ENCODE data around the gene EHMT1. TPM values are rescaled to one million over a fixed set of nuclear protein-coding genes. Genes with fewer than 3 reads are reported as not detected.

The EHMT1 gene
- total RNA-seq, 5 donors from 2014 or later (not counting 1 experiment from before 2014, with no cell fraction given): 113 to 124 (median 121) TPM

DNA sequence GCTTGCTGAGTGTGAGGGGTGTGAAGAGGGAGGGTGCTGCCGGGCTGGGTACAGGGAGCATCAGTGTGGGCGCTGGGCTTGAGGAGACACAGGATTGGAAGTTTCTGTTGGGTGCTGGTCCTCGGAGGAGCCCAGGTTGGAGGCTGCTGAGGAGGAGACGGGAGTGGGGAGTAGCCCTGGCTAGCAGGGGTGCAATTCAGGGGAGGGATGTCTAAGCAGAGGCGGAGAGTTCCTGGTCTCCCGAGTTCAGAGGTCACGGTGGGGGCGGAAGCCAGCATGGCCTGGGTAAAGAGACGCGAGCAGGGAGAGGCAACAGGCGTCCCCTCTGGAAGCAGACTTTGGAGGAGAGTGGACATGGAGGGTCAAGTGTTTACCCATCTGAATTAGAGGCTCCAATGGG is 196.0 kb downstream of the EHMT1 start:
- Mint-ChIP-seq H3K4me1 (no peaks in the 10 kb centered on the region), H3K9me3 (no peaks in the 10 kb centered on the region), H3K27me3 (no peaks in the 10 kb centered on the region), H3K36me3 (peaks cover 40% of the 10 kb centered on the region), H3K27ac (no peak overlapping the region), H3K4me3 (no peak overlapping the region)
- Histone ChIP-seq H3K27ac (ENCODE audit: low read length) (no peak overlapping the region), H3K9me3 (no peaks in the 10 kb centered on the region), H3K4me1 (ENCODE audit: control insufficient read depth in 1 of 2, extremely low read depth in 1 of 2, insufficient read depth in 2 of 2, low read length in 2 of 2) (no peaks in the 10 kb centered on the region), H3K4me3 (ENCODE audit: control insufficient read depth in 1 of 2, extremely low read depth in 1 of 2, low read length in 1 of 2) (no peak overlapping the region), H3K27me3 (replicated peaks in 1 of 2; ENCODE audit: control insufficient read depth in 2 of 2, extremely low read depth in 1 of 2, insufficient read depth in 2 of 2, low read length in 1 of 2) (no peaks in the 10 kb centered on the region), H3K36me3 (ENCODE audit: control insufficient read depth in 2 of 2, extremely low read depth in 1 of 2, insufficient read depth in 1 of 2, low read length in 1 of 2) (peaks cover 29 to 67% of the 10 kb centered on the region in 2 donors)
- CTCF ChIA-PET: no interaction called here
- 96% methylated on average over 11 of the region's 11 CpGs for WGBS (ENCODE audit: insufficient coverage)
- no peak for ATAC-seq (replicated peaks in 1 of 4)
- POLR2A ChIA-PET: no interaction called here
- DNase-seq: no peak

DNA sequence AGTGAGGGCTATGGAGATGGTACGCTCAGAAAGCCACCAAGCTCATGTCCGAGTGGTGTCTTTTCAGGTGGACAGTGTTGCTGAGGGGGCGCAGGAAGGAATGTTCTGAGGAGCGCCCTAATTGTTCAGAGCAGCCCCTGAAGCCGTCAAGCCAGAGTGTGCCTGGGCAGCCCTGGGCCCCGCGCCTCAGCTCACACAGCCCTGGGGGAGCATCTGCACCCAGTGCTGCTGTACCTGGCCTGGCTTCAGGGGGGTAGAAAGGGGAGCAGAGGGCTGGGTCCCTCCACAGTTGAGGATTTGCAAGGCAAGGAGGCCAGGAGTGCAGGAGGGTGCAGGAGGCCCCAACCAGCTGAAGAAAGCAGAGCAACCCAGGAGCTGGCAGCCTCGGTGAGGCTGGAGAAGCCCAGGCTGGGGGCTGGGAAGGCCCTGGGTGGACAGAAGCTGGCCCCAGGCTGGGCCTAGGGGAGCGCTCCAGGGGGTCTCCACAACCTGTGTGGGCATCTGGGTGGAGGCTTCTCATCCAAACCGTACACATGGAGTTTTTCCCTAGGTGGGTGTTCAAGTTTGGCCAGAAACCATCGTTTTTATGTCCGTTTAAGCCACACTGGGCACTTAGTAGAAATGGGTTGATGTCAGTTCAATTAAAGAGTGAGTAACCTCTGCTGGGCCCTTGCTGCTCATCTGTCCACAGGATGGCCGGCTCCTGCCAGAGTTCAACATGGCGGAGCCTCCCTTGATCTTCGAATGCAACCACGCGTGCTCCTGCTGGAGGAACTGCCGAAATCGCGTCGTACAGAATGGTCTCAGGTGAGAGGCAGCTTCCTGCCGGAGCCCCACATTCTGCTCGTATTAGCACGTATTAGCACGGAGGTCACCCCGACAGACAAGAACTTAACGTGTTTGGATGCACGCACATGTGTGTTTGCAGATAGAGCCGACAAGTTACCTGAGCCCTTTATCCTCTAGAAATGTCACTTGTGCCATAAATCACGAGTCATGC is 196.8 kb downstream of the EHMT1 start:
- peaks cover 42% of the 10 kb centered on the region for H3K36me3 Mint-ChIP-seq
- H3K4me1 ChIP-seq (ENCODE audit: control insufficient read depth in 1 of 2, extremely low read depth in 1 of 2, insufficient read depth in 2 of 2, low read length in 2 of 2): no peaks in the 10 kb centered on the region
- 98% methylated on average over 29 of the region's 30 CpGs for WGBS (ENCODE audit: insufficient coverage)
- CTCF ChIA-PET: no interaction called here
- no peaks in the 10 kb centered on the region for H3K27me3 Mint-ChIP-seq
- no peak overlapping the region for H3K4me3 ChIP-seq (ENCODE audit: control insufficient read depth in 1 of 2, extremely low read depth in 1 of 2, low read length in 1 of 2)
- H3K27ac Mint-ChIP-seq: no peak overlapping the region
- ATAC-seq (replicated peaks in 1 of 4) (no peak), DNase-seq (no peak)
- H3K9me3 Mint-ChIP-seq: no peaks in the 10 kb centered on the region
- no peaks in the 10 kb centered on the region for H3K9me3 ChIP-seq
- H3K27ac ChIP-seq (ENCODE audit: low read length): no peak overlapping the region
- no peaks in the 10 kb centered on the region for H3K27me3 ChIP-seq (replicated peaks in 1 of 2; ENCODE audit: control insufficient read depth in 2 of 2, extremely low read depth in 1 of 2, insufficient read depth in 2 of 2, low read length in 1 of 2)
- POLR2A ChIA-PET: no interaction called here
- H3K36me3 ChIP-seq (ENCODE audit: control insufficient read depth in 2 of 2, extremely low read depth in 1 of 2, insufficient read depth in 1 of 2, low read length in 1 of 2): peaks cover 32 to 70% of the 10 kb centered on the region in 2 donors
- H3K4me3 Mint-ChIP-seq: no peak overlapping the region
- H3K4me1 Mint-ChIP-seq: no peaks in the 10 kb centered on the region

DNA sequence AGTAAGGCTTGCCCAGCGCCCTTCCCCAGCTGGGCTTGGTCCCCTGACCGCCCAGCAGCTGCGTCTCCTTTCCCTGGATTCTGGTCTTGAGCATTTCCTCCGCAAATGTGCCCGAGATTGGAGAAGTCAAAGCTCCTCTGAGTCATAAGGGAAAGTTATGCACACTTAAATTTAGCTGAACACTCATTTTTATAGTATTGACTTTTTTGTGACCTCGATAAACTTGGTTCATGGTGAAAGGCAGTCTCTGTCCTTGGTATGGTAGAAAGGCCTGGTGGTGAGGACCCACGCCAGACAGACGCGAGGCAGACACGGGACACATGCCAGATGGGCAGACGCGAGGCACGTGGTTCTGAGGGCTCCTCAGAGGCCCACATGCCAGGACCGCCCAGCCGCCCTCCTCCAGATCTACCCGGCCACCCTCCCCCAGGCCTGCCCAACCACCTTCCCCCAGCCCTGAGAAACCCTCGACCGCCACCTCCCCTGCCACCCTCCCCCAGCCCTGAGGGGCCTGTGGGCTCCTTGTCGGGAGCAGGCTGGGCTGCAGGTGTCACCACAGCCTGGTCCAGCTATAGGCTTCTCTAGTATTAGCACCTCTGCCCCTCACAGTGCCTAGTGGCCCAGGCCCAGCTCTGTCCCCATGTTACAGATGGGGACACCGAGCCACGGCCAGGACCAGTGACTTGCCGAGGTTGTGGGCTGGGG is 197.9 kb downstream of the EHMT1 start:
- Mint-ChIP-seq H3K4me3 (no peak overlapping the region), H3K4me1 (no peaks in the 10 kb centered on the region), H3K9me3 (no peaks in the 10 kb centered on the region), H3K27ac (no peak overlapping the region), H3K36me3 (peaks cover 45% of the 10 kb centered on the region), H3K27me3 (no peaks in the 10 kb centered on the region)
- H3K27ac ChIP-seq (ENCODE audit: low read length): no peak overlapping the region
- ChIA-PET CTCF (no interaction called here), POLR2A (no interaction called here)
- H3K4me1 ChIP-seq (ENCODE audit: control insufficient read depth in 1 of 2, extremely low read depth in 1 of 2, insufficient read depth in 2 of 2, low read length in 2 of 2): no peaks in the 10 kb centered on the region
- no peak for ATAC-seq (replicated peaks in 1 of 4)
- no peaks in the 10 kb centered on the region for H3K9me3 ChIP-seq
- H3K27me3 ChIP-seq (replicated peaks in 1 of 2; ENCODE audit: control insufficient read depth in 2 of 2, extremely low read depth in 1 of 2, insufficient read depth in 2 of 2, low read length in 1 of 2): no peaks in the 10 kb centered on the region
- no peak for DNase-seq
- peak overlapping the region in 1 of 2 donors; percentile 12 for H3K4me3 ChIP-seq (ENCODE audit: control insufficient read depth in 1 of 2, extremely low read depth in 1 of 2, low read length in 1 of 2)
- 94% methylated on average over 13 of the region's 22 CpGs for WGBS (ENCODE audit: insufficient coverage)
- H3K36me3 ChIP-seq (ENCODE audit: control insufficient read depth in 2 of 2, extremely low read depth in 1 of 2, insufficient read depth in 1 of 2, low read length in 1 of 2): peaks cover 32 to 68% of the 10 kb centered on the region in 2 donors

DNA sequence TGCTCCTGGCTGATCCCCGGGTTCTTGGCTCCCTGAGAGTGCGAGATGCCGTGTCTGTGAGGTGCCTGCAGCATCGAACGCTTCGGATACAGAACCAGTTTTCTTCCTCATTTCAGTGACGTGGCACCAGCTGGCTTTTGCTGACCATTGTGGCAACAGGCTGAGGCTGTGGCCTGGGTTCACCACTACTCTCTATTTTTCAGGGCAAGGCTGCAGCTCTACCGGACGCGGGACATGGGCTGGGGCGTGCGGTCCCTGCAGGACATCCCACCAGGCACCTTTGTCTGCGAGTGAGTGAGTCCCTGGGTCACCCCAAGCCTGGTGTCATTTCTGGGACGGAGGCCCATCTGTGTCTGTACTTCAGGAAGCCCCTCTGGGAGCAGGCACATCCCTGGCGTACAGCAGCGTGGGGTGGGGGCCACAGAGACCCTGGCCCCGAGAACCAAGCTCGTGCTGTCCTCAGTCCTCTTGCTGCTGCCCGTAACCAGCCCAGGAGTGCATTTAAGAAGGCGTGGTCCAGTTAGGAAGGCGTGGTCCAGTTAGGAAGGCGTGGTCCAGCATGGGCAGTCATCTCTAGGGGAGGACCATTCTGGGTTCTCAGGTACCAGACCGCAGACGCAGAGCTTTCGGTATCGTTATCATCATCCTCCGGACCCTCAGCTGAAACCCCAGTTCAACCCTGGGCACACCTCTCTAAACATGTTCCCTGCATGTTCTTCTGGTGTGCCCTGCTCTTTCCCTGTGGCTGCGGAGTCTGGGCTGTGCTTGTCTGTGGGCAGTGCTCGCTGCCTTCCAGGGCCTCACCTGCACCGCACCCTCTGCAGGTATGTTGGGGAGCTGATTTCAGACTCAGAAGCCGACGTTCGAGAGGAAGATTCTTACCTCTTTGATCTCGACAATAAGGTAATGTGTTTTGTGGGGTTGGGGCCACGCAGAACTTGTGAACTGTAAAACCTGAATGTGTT is 198.7 kb downstream of the EHMT1 start:
- ChIA-PET POLR2A (no interaction called here), CTCF (no interaction called here)
- ATAC-seq (replicated peaks in 1 of 4) (no peak), DNase-seq (no peak)
- H3K27me3 ChIP-seq (replicated peaks in 1 of 2; ENCODE audit: control insufficient read depth in 2 of 2, extremely low read depth in 1 of 2, insufficient read depth in 2 of 2, low read length in 1 of 2): no peaks in the 10 kb centered on the region
- peaks cover 30 to 70% of the 10 kb centered on the region in 2 donors for H3K36me3 ChIP-seq (ENCODE audit: control insufficient read depth in 2 of 2, extremely low read depth in 1 of 2, insufficient read depth in 1 of 2, low read length in 1 of 2)
- peak overlapping the region in 1 of 2 donors; percentile 12 for H3K4me3 ChIP-seq (ENCODE audit: control insufficient read depth in 1 of 2, extremely low read depth in 1 of 2, low read length in 1 of 2)
- Mint-ChIP-seq H3K4me1 (no peaks in the 10 kb centered on the region), H3K27ac (no peak overlapping the region), H3K36me3 (peaks cover 53% of the 10 kb centered on the region), H3K9me3 (no peaks in the 10 kb centered on the region), H3K4me3 (no peak overlapping the region), H3K27me3 (no peaks in the 10 kb centered on the region)
- H3K27ac ChIP-seq (ENCODE audit: low read length): no peak overlapping the region
- H3K9me3 ChIP-seq: no peaks in the 10 kb centered on the region
- H3K4me1 ChIP-seq (ENCODE audit: control insufficient read depth in 1 of 2, extremely low read depth in 1 of 2, insufficient read depth in 2 of 2, low read length in 2 of 2): no peaks in the 10 kb centered on the region
- WGBS (ENCODE audit: insufficient coverage): 96% methylated on average over 35 of the region's 35 CpGs

DNA sequence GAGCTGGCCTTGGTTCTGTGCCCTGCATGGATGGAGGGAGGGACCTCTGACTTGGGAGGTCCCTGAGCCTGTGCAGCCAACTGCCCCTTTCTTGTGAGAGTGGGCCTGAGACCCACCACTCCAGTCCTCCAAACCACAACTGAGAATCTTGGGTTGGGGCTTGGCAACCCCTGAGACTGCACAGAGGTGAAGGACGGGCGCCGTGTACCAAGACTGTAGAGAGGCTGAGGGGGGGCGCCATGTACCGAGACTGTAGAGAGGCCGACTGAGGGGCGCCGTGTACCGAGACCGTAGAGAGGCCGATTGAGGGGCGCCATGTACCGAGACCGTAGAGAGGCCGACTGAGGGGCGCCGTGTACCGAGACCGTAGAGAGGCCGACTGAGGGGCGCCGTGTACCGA is 199.5 kb downstream of the EHMT1 start:
- no peak overlapping the region for H3K27ac Mint-ChIP-seq
- Histone ChIP-seq H3K36me3 (ENCODE audit: control insufficient read depth in 2 of 2, extremely low read depth in 1 of 2, insufficient read depth in 1 of 2, low read length in 1 of 2) (peaks cover 22 to 62% of the 10 kb centered on the region in 2 donors), H3K27me3 (replicated peaks in 1 of 2; ENCODE audit: control insufficient read depth in 2 of 2, extremely low read depth in 1 of 2, insufficient read depth in 2 of 2, low read length in 1 of 2) (no peaks in the 10 kb centered on the region), H3K27ac (ENCODE audit: low read length) (no peak overlapping the region), H3K4me3 (ENCODE audit: control insufficient read depth in 1 of 2, extremely low read depth in 1 of 2, low read length in 1 of 2) (no peak overlapping the region), H3K9me3 (no peaks in the 10 kb centered on the region), H3K4me1 (ENCODE audit: control insufficient read depth in 1 of 2, extremely low read depth in 1 of 2, insufficient read depth in 2 of 2, low read length in 2 of 2) (no peaks in the 10 kb centered on the region)
- ATAC-seq (replicated peaks in 1 of 4) (no peak), DNase-seq (no peak)
- H3K27me3 Mint-ChIP-seq: no peaks in the 10 kb centered on the region
- WGBS (ENCODE audit: insufficient coverage): 100% methylated on average over 4 of the region's 23 CpGs
- H3K9me3 Mint-ChIP-seq: no peaks in the 10 kb centered on the region
- H3K36me3 Mint-ChIP-seq: peaks cover 53% of the 10 kb centered on the region
- ChIA-PET CTCF (no interaction called here), POLR2A (no interaction called here)
- no peaks in the 10 kb centered on the region for H3K4me1 Mint-ChIP-seq
- H3K4me3 Mint-ChIP-seq: no peak overlapping the region

All from T-cell (primary cell).